Measurements from ENCODE around the gene ALOX5. TPM values are rescaled to one million over a fixed set of nuclear protein-coding genes. Genes with fewer than 3 reads are reported as not detected.
"Not testable (repeated sequence)": the region's sequence is repeated elsewhere in the genome, so short reads cannot be mapped to it uniquely, and the experiment has no call there.

ALOX5 gene
- total and polyA plus RNA-seq, 10 of the 15 experiments (the other 5 are each of a cell fraction or from before 2014, with no cell fraction given), result 0.43 to 102 (median 34.2) TPM

DNA sequence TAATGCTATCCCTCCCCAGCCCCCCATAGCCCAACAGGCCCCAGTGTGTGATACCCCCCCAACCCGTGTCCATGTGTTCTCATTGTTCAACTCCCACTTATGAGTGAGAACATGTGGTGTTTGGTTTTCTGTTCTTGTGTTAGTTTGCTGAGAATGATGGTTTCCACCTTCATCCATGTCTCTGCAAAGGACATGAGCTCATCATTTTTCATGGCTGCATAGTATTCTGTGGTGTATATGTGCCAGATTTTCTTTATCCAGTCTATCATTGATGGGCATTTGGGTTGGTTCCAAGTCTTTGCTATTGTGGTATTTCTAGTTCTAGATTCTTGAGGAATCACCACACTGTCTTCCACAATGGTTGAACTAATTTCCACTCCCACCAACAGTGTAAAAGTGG, 47.2 kb upstream of the ALOX5 start:
- FAIRE-seq, CTCF ChIA-PET: not testable (repeated sequence)

DNA sequence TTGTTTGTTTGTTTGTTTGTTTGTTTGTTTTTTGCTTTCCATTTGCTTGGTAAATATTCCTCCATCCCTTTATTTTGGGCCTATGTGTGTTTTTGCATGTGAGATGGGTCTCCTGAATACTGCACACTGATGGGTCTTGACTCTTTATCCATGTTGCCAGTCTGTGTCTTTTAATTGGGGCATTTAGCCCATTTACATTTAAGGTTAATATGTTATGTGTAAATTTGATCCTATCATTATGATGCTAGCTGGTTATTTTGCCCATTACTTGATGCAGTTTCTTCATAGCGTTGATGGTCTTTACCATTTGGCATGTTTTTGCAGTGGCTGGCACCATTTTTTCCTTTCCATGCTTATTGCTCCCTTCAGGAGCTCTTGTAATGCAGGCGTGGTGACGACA, 42.2 kb upstream of the ALOX5 start:
- H3K27me3 ChIP-seq (replicated peaks in 1 of 2; ENCODE audit: control insufficient read depth in 2 of 2, insufficient read depth in 2 of 2, low read length in 1 of 2); DNase-seq (ENCODE audit: low read depth, low spot score); H3K36me3 ChIP-seq (ENCODE audit: control insufficient read depth in 2 of 2, insufficient read depth in 2 of 2, low read length in 1 of 2); in situ Hi-C loops (cut with MboI); H3K79me2 ChIP-seq (ENCODE audit: control insufficient read depth, insufficient read depth, low read length); POLR2A ChIA-PET; CTCF ChIA-PET; RAD21 ChIA-PET (ENCODE audit: unreplicated experiment); H3K9ac ChIP-seq (ENCODE audit: control insufficient read depth, insufficient read depth, low read length); FAIRE-seq; BruUV-seq (replicated peaks); H3K4me1 ChIP-seq (ENCODE audit: control insufficient read depth, insufficient read depth, low read length); ATAC-seq; H3K4me3 ChIP-seq; H4K20me1 ChIP-seq (ENCODE audit: control insufficient read depth, insufficient read depth); H3K27ac ChIP-seq (ENCODE audit: control insufficient read depth, insufficient read depth); H2AFZ ChIP-seq (ENCODE audit: control insufficient read depth, low read depth, low read length); H3K4me2 ChIP-seq (ENCODE audit: control insufficient read depth, insufficient read depth); SMC1A ChIA-PET (ENCODE audit: uncharacterized antibody, unreplicated experiment); H3K9me3 ChIP-seq (replicated peaks; ENCODE audit: control insufficient read depth, insufficient read depth, low read length); intact Hi-C loops (cut with micrococcal nuclease; ENCODE audit: unreplicated experiment): not testable (repeated sequence)
- WGBS (ENCODE audit: insufficient coverage, insufficient replicate concordance, low lambda C conversion rate, missing lambda C conversion rate), result 83% methylated on average over 3 of the region's 3 CpGs

More for the DNA sequence above, 47.2 kb upstream of the ALOX5 start:
- H3K4me3 ChIP-seq; H4K20me1 ChIP-seq (ENCODE audit: control insufficient read depth, insufficient read depth); SMC1A ChIA-PET (ENCODE audit: uncharacterized antibody, unreplicated experiment); in situ Hi-C loops (cut with MboI); H3K4me2 ChIP-seq (ENCODE audit: control insufficient read depth, insufficient read depth); H3K27me3 ChIP-seq (replicated peaks in 1 of 2; ENCODE audit: control insufficient read depth in 2 of 2, insufficient read depth in 2 of 2, low read length in 1 of 2); H3K9me3 ChIP-seq (replicated peaks; ENCODE audit: control insufficient read depth, insufficient read depth, low read length); BruUV-seq (replicated peaks); intact Hi-C loops (cut with micrococcal nuclease; ENCODE audit: unreplicated experiment); H3K36me3 ChIP-seq (ENCODE audit: control insufficient read depth in 2 of 2, insufficient read depth in 2 of 2, low read length in 1 of 2); ATAC-seq; H3K9ac ChIP-seq (ENCODE audit: control insufficient read depth, insufficient read depth, low read length); H3K4me1 ChIP-seq (ENCODE audit: control insufficient read depth, insufficient read depth, low read length); DNase-seq (ENCODE audit: low read depth, low spot score); H3K27ac ChIP-seq (ENCODE audit: control insufficient read depth, insufficient read depth); RAD21 ChIA-PET (ENCODE audit: unreplicated experiment); H3K79me2 ChIP-seq (ENCODE audit: control insufficient read depth, insufficient read depth, low read length); POLR2A ChIA-PET; H2AFZ ChIP-seq (ENCODE audit: control insufficient read depth, low read depth, low read length): not testable (repeated sequence)
- 44% methylated on average over 1 of the region's 1 CpG for WGBS (ENCODE audit: insufficient coverage, insufficient replicate concordance, low lambda C conversion rate, missing lambda C conversion rate)

DNA sequence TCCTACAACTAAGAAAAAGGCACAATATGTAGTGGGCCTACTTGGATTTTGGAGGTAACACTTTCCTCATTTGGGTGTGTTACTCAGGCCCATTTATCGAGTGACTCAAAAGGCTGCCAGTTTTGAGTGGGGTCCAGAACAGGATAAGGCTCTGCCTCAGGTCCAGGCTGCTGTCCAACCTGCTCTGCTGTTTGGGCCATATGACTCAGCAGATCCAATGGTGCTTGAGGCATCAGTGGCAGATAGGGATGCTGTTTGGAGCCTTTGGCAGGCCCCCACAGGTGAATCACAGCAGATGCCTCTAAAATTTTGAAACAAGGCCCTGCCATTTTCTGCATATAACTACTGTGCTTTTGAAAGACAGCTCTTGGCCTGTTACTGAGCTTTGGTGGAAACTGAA, 34.1 kb upstream of the ALOX5 start:
- no peaks in the 10 kb centered on the region for H3K79me2 ChIP-seq (ENCODE audit: control insufficient read depth, insufficient read depth, low read length)
- no peak overlapping the region for H3K9ac ChIP-seq (ENCODE audit: control insufficient read depth, insufficient read depth, low read length)
- intact Hi-C loops (cut with micrococcal nuclease; ENCODE audit: unreplicated experiment), result no loop called here
- H3K27me3 ChIP-seq (replicated peaks in 1 of 2; ENCODE audit: control insufficient read depth in 2 of 2, insufficient read depth in 2 of 2, low read length in 1 of 2), result no peaks in the 10 kb centered on the region
- FAIRE-seq (no peak), ATAC-seq (no peak), DNase-seq (ENCODE audit: low read depth, low spot score) (no peak)
- H3K9me3 ChIP-seq (replicated peaks; ENCODE audit: control insufficient read depth, insufficient read depth, low read length), result no peaks in the 10 kb centered on the region; the same call in 2 of the 3 replicates
- H2AFZ ChIP-seq (ENCODE audit: control insufficient read depth, low read depth, low read length), result no peak overlapping the region
- no TSS peak for BruUV-seq (replicated peaks)
- RAD21 ChIA-PET (ENCODE audit: unreplicated experiment), result no interaction called here
- CTCF ChIA-PET, result no interaction called here
- H3K4me3 ChIP-seq, result no peak overlapping the region
- SMC1A ChIA-PET (ENCODE audit: uncharacterized antibody, unreplicated experiment), result no interaction called here
- no peaks in the 10 kb centered on the region for H3K36me3 ChIP-seq (ENCODE audit: control insufficient read depth in 2 of 2, insufficient read depth in 2 of 2, low read length in 1 of 2)
- no peaks in the 10 kb centered on the region for H4K20me1 ChIP-seq (ENCODE audit: control insufficient read depth, insufficient read depth)
- 90% methylated on average over 1 of the region's 1 CpG for WGBS (ENCODE audit: insufficient coverage, insufficient replicate concordance, low lambda C conversion rate, missing lambda C conversion rate)
- H3K27ac ChIP-seq (ENCODE audit: control insufficient read depth, insufficient read depth), result no peak overlapping the region
- no peak overlapping the region for H3K4me2 ChIP-seq (ENCODE audit: control insufficient read depth, insufficient read depth)
- in situ Hi-C loops (cut with MboI), result no loop called here
- no peaks in the 10 kb centered on the region for H3K4me1 ChIP-seq (ENCODE audit: control insufficient read depth, insufficient read depth, low read length)
- POLR2A ChIA-PET, result no interaction called here
- no peak for TF ChIP-seq MTA2 (IDR thresholded peaks at IDR 0.05; ENCODE audit: low read depth)
- no peak for TF ChIP-seq SIN3A (IDR thresholded peaks at IDR 0.05; ENCODE audit: low read depth, low read length)
- no peak for TF ChIP-seq ASH2L (IDR thresholded peaks at IDR 0.05; ENCODE audit: borderline replicate concordance, low read depth)
- TF ChIP-seq, protein P1, sequence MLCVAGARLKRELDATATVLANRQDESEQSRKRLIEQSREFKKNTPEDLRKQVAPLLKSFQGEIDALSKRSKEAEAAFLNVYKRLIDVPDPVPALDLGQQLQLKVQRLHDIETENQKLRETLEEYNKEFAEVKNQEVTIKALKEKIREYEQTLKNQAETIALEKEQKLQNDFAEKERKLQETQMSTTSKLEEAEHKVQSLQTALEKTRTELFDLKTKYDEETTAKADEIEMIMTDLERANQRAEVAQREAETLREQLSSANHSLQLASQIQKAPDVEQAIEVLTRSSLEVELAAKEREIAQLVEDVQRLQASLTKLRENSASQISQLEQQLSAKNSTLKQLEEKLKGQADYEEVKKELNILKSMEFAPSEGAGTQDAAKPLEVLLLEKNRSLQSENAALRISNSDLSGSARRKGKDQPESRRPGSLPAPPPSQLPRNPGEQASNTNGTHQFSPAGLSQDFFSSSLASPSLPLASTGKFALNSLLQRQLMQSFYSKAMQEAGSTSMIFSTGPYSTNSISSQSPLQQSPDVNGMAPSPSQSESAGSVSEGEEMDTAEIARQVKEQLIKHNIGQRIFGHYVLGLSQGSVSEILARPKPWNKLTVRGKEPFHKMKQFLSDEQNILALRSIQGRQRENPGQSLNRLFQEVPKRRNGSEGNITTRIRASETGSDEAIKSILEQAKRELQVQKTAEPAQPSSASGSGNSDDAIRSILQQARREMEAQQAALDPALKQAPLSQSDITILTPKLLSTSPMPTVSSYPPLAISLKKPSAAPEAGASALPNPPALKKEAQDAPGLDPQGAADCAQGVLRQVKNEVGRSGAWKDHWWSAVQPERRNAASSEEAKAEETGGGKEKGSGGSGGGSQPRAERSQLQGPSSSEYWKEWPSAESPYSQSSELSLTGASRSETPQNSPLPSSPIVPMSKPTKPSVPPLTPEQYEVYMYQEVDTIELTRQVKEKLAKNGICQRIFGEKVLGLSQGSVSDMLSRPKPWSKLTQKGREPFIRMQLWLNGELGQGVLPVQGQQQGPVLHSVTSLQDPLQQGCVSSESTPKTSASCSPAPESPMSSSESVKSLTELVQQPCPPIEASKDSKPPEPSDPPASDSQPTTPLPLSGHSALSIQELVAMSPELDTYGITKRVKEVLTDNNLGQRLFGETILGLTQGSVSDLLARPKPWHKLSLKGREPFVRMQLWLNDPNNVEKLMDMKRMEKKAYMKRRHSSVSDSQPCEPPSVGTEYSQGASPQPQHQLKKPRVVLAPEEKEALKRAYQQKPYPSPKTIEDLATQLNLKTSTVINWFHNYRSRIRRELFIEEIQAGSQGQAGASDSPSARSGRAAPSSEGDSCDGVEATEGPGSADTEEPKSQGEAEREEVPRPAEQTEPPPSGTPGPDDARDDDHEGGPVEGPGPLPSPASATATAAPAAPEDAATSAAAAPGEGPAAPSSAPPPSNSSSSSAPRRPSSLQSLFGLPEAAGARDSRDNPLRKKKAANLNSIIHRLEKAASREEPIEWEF (IDR thresholded peaks at IDR 0.05; ENCODE audit: insufficient replicate concordance, low read depth, low read length), result no peak
- no peak for TF ChIP-seq ETV6 (conservative IDR thresholded peaks at IDR 0.05 in 1 of 2, IDR thresholded peaks at IDR 0.05 in 1 of 2; ENCODE audit: borderline replicate concordance in 1 of 2, low read depth in 1 of 2)
